Mammary epithelial cell (primary cell): ENCODE results near the gene CKAP2.

Experiments used
- EZH2 ChIP-seq: IDR thresholded peaks from 2 replicates; pipeline ENCODE4 v1.6.1; 2012; ENCODE audit warnings: low read length, inconsistent platforms, borderline replicate concordance
- TF ChIP-seq, protein P1 (sequence below), 2 donors: IDR thresholded peaks in 1 of 2; conservative IDR thresholded peaks in 1 of 2; 2 replicates each; pipeline ENCODE4 v1.5.1; 2011 to 2012; ENCODE audit warnings: inconsistent platforms in 2 of 2, low read length in 2 of 2, mild to moderate bottlenecking in 2 of 2, control low read depth in 1 of 2, low read depth in 1 of 2; ENCODE audit not compliant: insufficient read depth in 1 of 2; ENCODE audit errors: extremely low read depth in 1 of 2

DNA sequence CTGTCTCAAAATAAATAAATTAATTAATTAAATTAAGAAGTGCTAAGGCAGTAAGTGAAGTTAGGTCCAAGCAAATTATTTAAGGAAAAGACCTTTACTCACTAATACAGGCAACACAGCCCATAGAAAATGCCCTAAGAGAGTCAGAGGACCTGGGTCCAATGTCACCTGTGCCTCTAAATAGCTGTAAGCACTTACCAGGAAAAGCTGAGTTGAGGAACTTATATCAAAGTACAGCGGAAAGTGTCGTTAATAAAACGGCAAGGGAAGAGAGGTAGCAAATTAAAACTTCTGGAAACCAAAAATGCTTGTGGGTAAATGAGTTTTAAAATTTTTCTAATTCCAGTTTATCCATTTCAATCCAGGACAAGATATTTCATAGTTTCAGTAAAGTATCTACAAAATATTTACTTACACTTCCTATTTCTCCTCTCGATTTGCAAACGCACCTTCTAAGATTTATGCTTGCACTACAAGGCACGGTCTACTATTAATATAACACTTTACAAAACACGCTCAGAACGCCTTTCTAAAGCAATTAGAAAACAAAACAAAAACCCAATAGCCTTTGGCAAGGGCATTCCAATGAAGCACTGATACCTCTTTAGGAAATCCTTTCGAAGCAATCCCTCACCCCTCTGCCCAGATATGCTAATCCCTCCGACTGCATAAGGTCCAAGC is 5.8 kb upstream of the CKAP2 start:
- TF ChIP-seq, protein P1, sequence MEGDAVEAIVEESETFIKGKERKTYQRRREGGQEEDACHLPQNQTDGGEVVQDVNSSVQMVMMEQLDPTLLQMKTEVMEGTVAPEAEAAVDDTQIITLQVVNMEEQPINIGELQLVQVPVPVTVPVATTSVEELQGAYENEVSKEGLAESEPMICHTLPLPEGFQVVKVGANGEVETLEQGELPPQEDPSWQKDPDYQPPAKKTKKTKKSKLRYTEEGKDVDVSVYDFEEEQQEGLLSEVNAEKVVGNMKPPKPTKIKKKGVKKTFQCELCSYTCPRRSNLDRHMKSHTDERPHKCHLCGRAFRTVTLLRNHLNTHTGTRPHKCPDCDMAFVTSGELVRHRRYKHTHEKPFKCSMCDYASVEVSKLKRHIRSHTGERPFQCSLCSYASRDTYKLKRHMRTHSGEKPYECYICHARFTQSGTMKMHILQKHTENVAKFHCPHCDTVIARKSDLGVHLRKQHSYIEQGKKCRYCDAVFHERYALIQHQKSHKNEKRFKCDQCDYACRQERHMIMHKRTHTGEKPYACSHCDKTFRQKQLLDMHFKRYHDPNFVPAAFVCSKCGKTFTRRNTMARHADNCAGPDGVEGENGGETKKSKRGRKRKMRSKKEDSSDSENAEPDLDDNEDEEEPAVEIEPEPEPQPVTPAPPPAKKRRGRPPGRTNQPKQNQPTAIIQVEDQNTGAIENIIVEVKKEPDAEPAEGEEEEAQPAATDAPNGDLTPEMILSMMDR (conservative IDR thresholded peaks at IDR 0.05 in 1 of 2, IDR thresholded peaks at IDR 0.05 in 1 of 2; ENCODE audit: extremely low read depth in 1 of 2, insufficient read depth in 1 of 2, low read depth in 1 of 2, low read length in 2 of 2) = no peak
- TF ChIP-seq EZH2 = no peak
